H9 (cell line): ENCODE measurements around the gene THSD7A. TPM values are rescaled to one million over a fixed set of nuclear protein-coding genes. Genes with fewer than 3 reads are reported as not detected.

ENCODE experiments used
- DNase-seq: peaks from one replicate; pipeline ENCODE4 v3.0.0-alpha.2; 2017
- H2AFZ ChIP-seq: one replicate; pipeline ENCODE4 v1.6.1; 2013; ENCODE audit warnings: mild to moderate bottlenecking, low read length, control low read depth, moderate library complexity
- H2AK5ac ChIP-seq: 2 replicates; pipeline ENCODE4 v1.6.1; 2013; ENCODE audit warnings: low read length, control low read depth, mixed read lengths; ENCODE audit not compliant: insufficient read length
- H2BK120ac ChIP-seq: one replicate; pipeline ENCODE4 v1.6.1; 2013; ENCODE audit warnings: low read depth, mild to moderate bottlenecking, low read length, control low read depth, inconsistent platforms; ENCODE audit not compliant: poor library complexity, severe bottlenecking
- H2BK12ac ChIP-seq: 2 replicates; pipeline ENCODE4 v1.6.1; 2013; ENCODE audit warnings: low read length, control low read depth, mixed read lengths, low read depth; ENCODE audit not compliant: insufficient read length
- H2BK15ac ChIP-seq: 2 replicates; pipeline ENCODE4 v1.6.1; 2013; ENCODE audit warnings: low read depth, low read length, control low read depth
- H2BK20ac ChIP-seq: one replicate; pipeline ENCODE4 v1.6.1; 2013; ENCODE audit warnings: low read depth, mild to moderate bottlenecking, low read length, control low read depth, inconsistent platforms; ENCODE audit not compliant: poor library complexity, severe bottlenecking
- H2BK5ac ChIP-seq: 2 replicates; pipeline ENCODE4 v1.6.1; 2013; ENCODE audit warnings: low read length, control low read depth, mixed read lengths; ENCODE audit not compliant: insufficient read length
- H3K14ac ChIP-seq: 2 replicates; pipeline ENCODE4 v1.6.1; 2013; ENCODE audit warnings: low read length, control low read depth; ENCODE audit not compliant: insufficient read depth
- H3K18ac ChIP-seq: 2 replicates; pipeline ENCODE4 v1.6.1; 2013; ENCODE audit warnings: low read depth, mild to moderate bottlenecking, mixed read lengths, low read length, control low read depth; ENCODE audit not compliant: insufficient read length
- H3K23ac ChIP-seq: 2 replicates; pipeline ENCODE4 v1.6.1; 2013; ENCODE audit warnings: low read length, control low read depth, mixed read lengths, low read depth; ENCODE audit not compliant: insufficient read length
- H3K23me2 ChIP-seq: 2 replicates; pipeline ENCODE4 v1.6.1; 2013; ENCODE audit warnings: low read depth, mild to moderate bottlenecking, mixed read lengths, low read length, control low read depth; ENCODE audit not compliant: insufficient read length, poor library complexity, severe bottlenecking
- H3K27ac ChIP-seq: 2 replicates; pipeline ENCODE4 v1.5.1; 2013; ENCODE audit warnings: low read length, control low read depth, mixed read lengths, low read depth; ENCODE audit not compliant: insufficient read length
- H3K27me3 ChIP-seq: 2 replicates; pipeline ENCODE4 v1.6.1; 2013; ENCODE audit warnings: low read length, control low read depth, inconsistent platforms; ENCODE audit not compliant: insufficient read depth
- H3K4ac ChIP-seq: 2 replicates; pipeline ENCODE4 v1.6.1; 2013; ENCODE audit warnings: low read depth, mild to moderate bottlenecking, control low read depth, inconsistent platforms, low read length, moderate library complexity
- H3K4me1 ChIP-seq: 2 replicates; pipeline ENCODE4 v1.6.1; 2013; ENCODE audit warnings: low read length, control low read depth, inconsistent platforms; ENCODE audit not compliant: insufficient read depth
- H3K4me2 ChIP-seq: 2 replicates; pipeline ENCODE4 v1.6.1; 2013; ENCODE audit warnings: low read length, control low read depth, mixed read lengths; ENCODE audit not compliant: insufficient read length, insufficient read depth
- H3K56ac ChIP-seq: 2 replicates; pipeline ENCODE4 v1.6.1; 2013; ENCODE audit warnings: low read depth, mild to moderate bottlenecking, mixed read lengths, low read length, control low read depth; ENCODE audit not compliant: insufficient read length
- H3K79me1 ChIP-seq: 2 replicates; pipeline ENCODE4 v1.6.1; 2013; ENCODE audit warnings: low read depth, mild to moderate bottlenecking, moderate library complexity, low read length, control low read depth, inconsistent platforms; ENCODE audit not compliant: insufficient read depth, poor library complexity, severe bottlenecking
- H3K79me2 ChIP-seq: 2 replicates; pipeline ENCODE4 v1.6.1; 2013; ENCODE audit warnings: low read length, control low read depth, inconsistent platforms; ENCODE audit not compliant: insufficient read depth
- H3K9ac ChIP-seq: 2 replicates; pipeline ENCODE4 v1.6.1; 2013; ENCODE audit warnings: low read length, control low read depth, mixed read lengths; ENCODE audit not compliant: insufficient read length; ENCODE audit errors: extremely low read depth
- H3K9me3 ChIP-seq: one replicate; pipeline ENCODE4 v1.6.1; 2013; ENCODE audit warnings: low read depth, low read length, inconsistent platforms; ENCODE audit not compliant: control insufficient read depth
- H3T11ph ChIP-seq: one replicate; pipeline ENCODE4 v1.6.1; 2013; ENCODE audit warnings: mild to moderate bottlenecking, low read length, control low read depth, inconsistent platforms
- H4K20me1 ChIP-seq: one replicate; pipeline ENCODE4 v1.6.1; 2013; ENCODE audit not compliant: control insufficient read depth, insufficient read length, insufficient read depth
- H4K5ac ChIP-seq: 2 replicates; pipeline ENCODE4 v1.6.1; 2013; ENCODE audit warnings: low read depth, mild to moderate bottlenecking, mixed read lengths, low read length, control low read depth; ENCODE audit not compliant: insufficient read length
- H4K8ac ChIP-seq: replicated peaks from 2 replicates; pipeline ENCODE4 v1.6.1; 2013; ENCODE audit warnings: low read length, control low read depth, mixed read lengths, low read depth; ENCODE audit not compliant: insufficient read length
- H4K91ac ChIP-seq: 2 replicates; pipeline ENCODE4 v1.6.1; 2013; ENCODE audit warnings: low read depth, mild to moderate bottlenecking, moderate library complexity, mixed read lengths, low read length, control low read depth; ENCODE audit not compliant: insufficient read length
- H3K27ac Mint-ChIP-seq, 3 experiments: 2 replicates in 2 of 3; 3 replicates in 1 of 3; pipeline ENCODE4 v1.8.0; 2020 to 2021; ENCODE audit warnings: mixed read lengths in 3 of 3, mild to moderate bottlenecking in 1 of 3, moderate library complexity in 1 of 3
- H3K27me3 Mint-ChIP-seq: 2 replicates; pipeline ENCODE4 v1.8.0; 2021; ENCODE audit warnings: low read depth, mild to moderate bottlenecking, moderate library complexity, mixed read lengths
- H3K36me3 Mint-ChIP-seq, 3 experiments: 2 replicates in 2 of 3; 3 replicates in 1 of 3; pipeline ENCODE4 v1.8.0; 2020 to 2021; ENCODE audit warnings: low read depth in 3 of 3, mixed read lengths in 3 of 3; ENCODE audit not compliant: insufficient read depth in 1 of 3
- H3K4me1 Mint-ChIP-seq, 2 experiments: 2 replicates each; pipeline ENCODE4 v1.8.0; 2020; ENCODE audit warnings: mixed read lengths in 2 of 2
- H3K4me3 Mint-ChIP-seq, 2 experiments: 2 replicates in 1 of 2; 3 replicates in 1 of 2; pipeline ENCODE4 v1.8.0; 2020 to 2021; ENCODE audit warnings: mild to moderate bottlenecking in 2 of 2, mixed read lengths in 2 of 2, moderate library complexity in 1 of 2
- H3K9me3 Mint-ChIP-seq, 2 experiments: 2 replicates in 1 of 2; 3 replicates in 1 of 2; pipeline ENCODE4 v1.8.0; 2020; ENCODE audit warnings: mild to moderate bottlenecking in 2 of 2, mixed read lengths in 2 of 2, moderate library complexity in 1 of 2
- CTCF ChIP-seq: fragments of 200-600 bp; sonication (generic); conservative IDR thresholded peaks from 3 replicates; pipeline ENCODE4 v1.8.0; 2021; ENCODE audit warnings: antibody characterized with exemption, mild to moderate bottlenecking
- WGBS: extraction: QIAGEN DNeasy Blood & Tissue Kit; methylation state at CpG from one replicate; pipeline ENCODE4 v1.1.7; 2013; ENCODE audit warnings: missing lambda C conversion rate, low lambda C conversion rate, mixed read lengths; ENCODE audit not compliant: insufficient read length; ENCODE audit errors: extremely low coverage; 5-methylcytosine and 5-hydroxymethylcytosine counted together
- total RNA-seq: library from RNA; stranded (reverse); gene quantifications from 2 replicates; pipeline ENCODE4 v1.2.1, GENCODE V29; 2021

THSD7A gene
- total RNA-seq, 1 experiment from 2014 or later = 0.42 TPM

GRCh38 chr7:11492307-11492706, 339.7 kb downstream of the THSD7A start:
- Histone ChIP-seq H3K4me2 (no peak overlapping the region), H3K14ac (no peak overlapping the region), H2BK20ac (no peak overlapping the region), H4K20me1 (no peaks in the 10 kb centered on the region), H4K91ac (no peak overlapping the region), H3K23me2 (no peaks in the 10 kb centered on the region), H3K9ac (no peak overlapping the region), H3K4me1 (peaks cover 8% of the 10 kb centered on the region), H3K18ac (no peak overlapping the region), H4K5ac (no peak overlapping the region), H3K79me2 (no peaks in the 10 kb centered on the region), H3K4ac (no peak overlapping the region), H3K79me1 (no peaks in the 10 kb centered on the region), H2BK5ac (no peak overlapping the region), H2BK120ac (no peak overlapping the region), H2AK5ac (no peak overlapping the region), H3K23ac (no peak overlapping the region), H2BK15ac (no peak overlapping the region), H2BK12ac (no peak overlapping the region), H3K27me3 (no peaks in the 10 kb centered on the region), H3K9me3 (no peaks in the 10 kb centered on the region), H3K27ac (no peak overlapping the region), H3T11ph (no peak overlapping the region), H2AFZ (no peak overlapping the region), H3K56ac (no peak overlapping the region), H4K8ac (no peak overlapping the region)
- no peak overlapping the region for H3K27ac Mint-ChIP-seq
- no peak for TF ChIP-seq CTCF
- peaks cover 11% of the 10 kb centered on the region for H3K27me3 Mint-ChIP-seq
- DNase-seq = no peak
- H3K4me3 Mint-ChIP-seq = no peak overlapping the region
- peaks cover 22 to 28% of the 10 kb centered on the region in 2 experiments for H3K4me1 Mint-ChIP-seq
- H3K9me3 Mint-ChIP-seq = peaks cover 3 to 13% of the 10 kb centered on the region in 2 experiments; a peak in 4 of 5 replicates
- no CpG with 5 or more reads among the region's 1 CpG for WGBS
- peaks cover 0 to 16% (median 7%) of the 10 kb centered on the region in 3 experiments; a peak in 5 of 7 replicates for H3K36me3 Mint-ChIP-seq
